Endodermal cell (in vitro differentiated cells): ENCODE results near the gene PYDC2. TPM values are rescaled to one million over a fixed set of nuclear protein-coding genes. Genes with fewer than 3 reads are reported as not detected.

Experiments
- DNase-seq: peaks from one replicate; pipeline ENCODE4 v3.0.0-alpha.2; 2017
- H3K27ac ChIP-seq: 2 replicates; pipeline ENCODE4 v1.5.1; 2013; ENCODE audit warnings: mild to moderate bottlenecking, low read depth, low read length, moderate library complexity
- H3K27me3 ChIP-seq: 2 replicates; pipeline ENCODE4 v1.6.1; 2013; ENCODE audit warnings: mild to moderate bottlenecking, low read length, moderate library complexity; ENCODE audit not compliant: insufficient read depth, control insufficient read depth, poor library complexity, severe bottlenecking
- H3K36me3 ChIP-seq: 2 replicates; pipeline ENCODE4 v1.7.0; 2013; ENCODE audit warnings: mild to moderate bottlenecking, low read length, moderate library complexity; ENCODE audit not compliant: control insufficient read depth, insufficient read depth
- H3K4me1 ChIP-seq: one replicate; pipeline ENCODE4 v1.7.0; 2013; ENCODE audit warnings: low read length; ENCODE audit not compliant: control insufficient read depth, insufficient read depth
- H3K4me3 ChIP-seq: 2 replicates; pipeline ENCODE4 v1.5.1; 2013; ENCODE audit warnings: mild to moderate bottlenecking, low read length, moderate library complexity
- H3K9ac ChIP-seq: 2 replicates; pipeline ENCODE4 v1.6.1; 2013; ENCODE audit warnings: mild to moderate bottlenecking, low read length, moderate library complexity; ENCODE audit not compliant: poor library complexity, severe bottlenecking; ENCODE audit errors: extremely low read depth
- H3K9me3 ChIP-seq: 2 replicates; pipeline ENCODE4 v1.6.1; 2013; ENCODE audit warnings: mild to moderate bottlenecking, low read length, moderate library complexity; ENCODE audit not compliant: control insufficient read depth
- H3K27ac Mint-ChIP-seq: 2 replicates; pipeline ENCODE4 v1.8.0; 2020; ENCODE audit warnings: mixed read lengths
- H3K27me3 Mint-ChIP-seq: 2 replicates; pipeline ENCODE4 v1.8.0; 2021; ENCODE audit warnings: mild to moderate bottlenecking, mixed read lengths; ENCODE audit not compliant: insufficient read depth
- H3K36me3 Mint-ChIP-seq: 2 replicates; pipeline ENCODE4 v1.8.0; 2020; ENCODE audit warnings: low read depth, mixed read lengths
- H3K4me1 Mint-ChIP-seq: 2 replicates; pipeline ENCODE4 v1.8.0; 2020; ENCODE audit warnings: mixed read lengths
- H3K4me3 Mint-ChIP-seq: 2 replicates; pipeline ENCODE4 v1.8.0; 2020; ENCODE audit warnings: mild to moderate bottlenecking, moderate library complexity, mixed read lengths
- H3K9me3 Mint-ChIP-seq: 2 replicates; pipeline ENCODE4 v1.8.0; 2020; ENCODE audit warnings: mild to moderate bottlenecking, mixed read lengths
- CTCF ChIP-seq: fragments of 200-600 bp; sonication (generic); conservative IDR thresholded peaks from 2 replicates; pipeline ENCODE4 v1.5.0; 2021; ENCODE audit warnings: antibody characterized with exemption, mild to moderate bottlenecking
- WGBS, 2 experiments: methylation state at CpG; one replicate each; pipeline versions ENCODE4 v1.1.5 to v1.1.7; 2013; ENCODE audit warnings: missing lambda C conversion rate in 2 of 2, mixed read lengths in 1 of 2; ENCODE audit not compliant: insufficient coverage in 1 of 2, insufficient read length in 1 of 2; 5-methylcytosine and 5-hydroxymethylcytosine counted together
- total RNA-seq, 2 donors: library from RNA; stranded (reverse); fragmentation: NEBNext Ultra II Directional in 1 of 2; extraction: Animal tissue kit (Norgen Biotek cat#: 25700) in 1 of 2; gene quantifications; 2 replicates in 1 of 2; 3 replicates in 1 of 2; pipeline ENCODE4 v1.2.1, GENCODE V29; 2021

The PYDC2 gene
- total RNA-seq, 2 donors from 2014 or later, result not detected

GRCh38 chr3:191441687-191442086 lies 19.3 kb upstream of the PYDC2 start:
- no peaks in the 10 kb centered on the region for H3K27me3 ChIP-seq
- Mint-ChIP-seq H3K4me3 (no peak overlapping the region), H3K4me1 (no peaks in the 10 kb centered on the region), H3K27me3 (no peaks in the 10 kb centered on the region), H3K27ac (no peak overlapping the region), H3K36me3 (no peaks in the 10 kb centered on the region), H3K9me3 (peaks cover 8% of the 10 kb centered on the region)
- peaks cover 5% of the 10 kb centered on the region for H3K9me3 ChIP-seq
- no peak for DNase-seq
- H3K9ac ChIP-seq, result no peak overlapping the region
- H3K4me3 ChIP-seq, result no peak overlapping the region
- no peaks in the 10 kb centered on the region for H3K4me1 ChIP-seq
- H3K27ac ChIP-seq, result no peak overlapping the region
- TF ChIP-seq CTCF, result no peak
- WGBS, 2 experiments, result 96 to 100% methylated on average over 1 to 2 of the region's 2 CpGs
- H3K36me3 ChIP-seq, result no peaks in the 10 kb centered on the region

GRCh38 chr3:191444569-191444968 lies 16.4 kb upstream of the PYDC2 start:
- DNase-seq, result no peak
- Histone ChIP-seq H3K36me3 (no peaks in the 10 kb centered on the region), H3K4me1 (no peaks in the 10 kb centered on the region), H3K9me3 (peaks cover 5% of the 10 kb centered on the region), H3K4me3 (no peak overlapping the region), H3K27me3 (no peaks in the 10 kb centered on the region), H3K27ac (no peak overlapping the region), H3K9ac (no peak overlapping the region)
- Mint-ChIP-seq H3K9me3 (peaks cover 8% of the 10 kb centered on the region), H3K36me3 (no peaks in the 10 kb centered on the region), H3K27ac (no peak overlapping the region), H3K27me3 (no peaks in the 10 kb centered on the region), H3K4me3 (no peak overlapping the region), H3K4me1 (no peaks in the 10 kb centered on the region)
- 93% methylated on average over 3 of the region's 3 CpGs; no CpG with 5 or more reads in 1 of the 2 experiments for WGBS, 2 experiments
- TF ChIP-seq CTCF, result no peak

- no peaks in the 10 kb centered on the region for H3K27me3 Mint-ChIP-seq
- H3K9ac ChIP-seq, result no peak overlapping the region
- TF ChIP-seq CTCF, result no peak
- no peaks in the 10 kb centered on the region for H3K27me3 ChIP-seq
- H3K27ac Mint-ChIP-seq, result no peak overlapping the region
- no peak overlapping the region for H3K4me3 Mint-ChIP-seq
- no peak for DNase-seq
- H3K36me3 Mint-ChIP-seq, result no peaks in the 10 kb centered on the region
- no peak overlapping the region for H3K27ac ChIP-seq
- no peaks in the 10 kb centered on the region for H3K9me3 ChIP-seq
- H3K9me3 Mint-ChIP-seq, result no peaks in the 10 kb centered on the region
- 86% methylated on average over 1 of the region's 1 CpG; no CpG with 5 or more reads in 1 of the 2 experiments for WGBS, 2 experiments
- no peaks in the 10 kb centered on the region for H3K4me1 Mint-ChIP-seq
- no peak overlapping the region for H3K4me3 ChIP-seq
- no peaks in the 10 kb centered on the region for H3K36me3 ChIP-seq
- no peaks in the 10 kb centered on the region for H3K4me1 ChIP-seq
These were observed 11.7 kb upstream of the PYDC2 start for GRCh38 chr3:191449256-191449655.
